ENCODE results near the gene GARNL3.

DNA sequence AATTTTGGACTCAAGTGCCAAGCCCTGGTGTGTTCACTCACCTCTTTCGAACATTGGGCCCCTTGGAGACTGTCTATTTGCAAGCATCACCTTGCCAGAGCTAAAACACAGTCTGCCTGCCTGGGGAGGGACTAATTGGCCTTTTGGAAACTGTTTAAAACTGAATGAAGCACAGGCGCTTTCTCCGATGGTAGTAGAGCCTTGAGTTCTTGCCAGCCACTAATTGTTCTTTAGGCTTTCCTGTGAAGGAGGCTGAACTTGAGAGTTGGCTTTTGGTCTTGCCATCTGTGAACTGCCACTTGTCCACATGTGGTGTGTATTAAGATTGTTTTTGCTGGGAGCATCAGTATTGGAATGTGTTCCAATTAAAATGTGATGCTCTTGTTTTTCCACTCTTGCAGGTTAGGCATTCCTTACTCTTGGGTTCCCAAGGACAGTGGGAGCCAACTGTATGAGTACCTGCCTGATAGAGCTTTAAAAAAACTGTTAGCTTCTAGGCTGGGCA is 26.0 kb downstream of the GARNL3 start:
- TF ChIP-seq, protein P1, sequence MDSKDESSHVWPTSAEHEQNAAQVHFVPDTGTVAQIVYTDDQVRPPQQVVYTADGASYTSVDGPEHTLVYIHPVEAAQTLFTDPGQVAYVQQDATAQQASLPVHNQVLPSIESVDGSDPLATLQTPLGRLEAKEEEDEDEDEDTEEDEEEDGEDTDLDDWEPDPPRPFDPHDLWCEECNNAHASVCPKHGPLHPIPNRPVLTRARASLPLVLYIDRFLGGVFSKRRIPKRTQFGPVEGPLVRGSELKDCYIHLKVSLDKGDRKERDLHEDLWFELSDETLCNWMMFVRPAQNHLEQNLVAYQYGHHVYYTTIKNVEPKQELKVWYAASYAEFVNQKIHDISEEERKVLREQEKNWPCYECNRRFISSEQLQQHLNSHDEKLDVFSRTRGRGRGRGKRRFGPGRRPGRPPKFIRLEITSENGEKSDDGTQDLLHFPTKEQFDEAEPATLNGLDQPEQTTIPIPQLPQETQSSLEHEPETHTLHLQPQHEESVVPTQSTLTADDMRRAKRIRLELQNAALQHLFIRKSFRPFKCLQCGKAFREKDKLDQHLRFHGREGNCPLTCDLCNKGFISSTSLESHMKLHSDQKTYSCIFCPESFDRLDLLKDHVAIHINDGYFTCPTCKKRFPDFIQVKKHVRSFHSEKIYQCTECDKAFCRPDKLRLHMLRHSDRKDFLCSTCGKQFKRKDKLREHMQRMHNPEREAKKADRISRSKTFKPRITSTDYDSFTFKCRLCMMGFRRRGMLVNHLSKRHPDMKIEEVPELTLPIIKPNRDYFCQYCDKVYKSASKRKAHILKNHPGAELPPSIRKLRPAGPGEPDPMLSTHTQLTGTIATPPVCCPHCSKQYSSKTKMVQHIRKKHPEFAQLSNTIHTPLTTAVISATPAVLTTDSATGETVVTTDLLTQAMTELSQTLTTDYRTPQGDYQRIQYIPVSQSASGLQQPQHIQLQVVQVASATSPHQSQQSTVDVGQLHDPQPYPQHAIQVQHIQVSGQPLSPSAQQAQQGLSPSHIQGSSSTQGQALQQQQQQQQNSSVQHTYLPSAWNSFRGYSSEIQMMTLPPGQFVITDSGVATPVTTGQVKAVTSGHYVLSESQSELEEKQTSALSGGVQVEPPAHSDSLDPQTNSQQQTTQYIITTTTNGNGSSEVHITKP (tag by site-specific recombination; IDR thresholded peaks at IDR 0.05): no peak
- TF ChIP-seq, protein P2, sequence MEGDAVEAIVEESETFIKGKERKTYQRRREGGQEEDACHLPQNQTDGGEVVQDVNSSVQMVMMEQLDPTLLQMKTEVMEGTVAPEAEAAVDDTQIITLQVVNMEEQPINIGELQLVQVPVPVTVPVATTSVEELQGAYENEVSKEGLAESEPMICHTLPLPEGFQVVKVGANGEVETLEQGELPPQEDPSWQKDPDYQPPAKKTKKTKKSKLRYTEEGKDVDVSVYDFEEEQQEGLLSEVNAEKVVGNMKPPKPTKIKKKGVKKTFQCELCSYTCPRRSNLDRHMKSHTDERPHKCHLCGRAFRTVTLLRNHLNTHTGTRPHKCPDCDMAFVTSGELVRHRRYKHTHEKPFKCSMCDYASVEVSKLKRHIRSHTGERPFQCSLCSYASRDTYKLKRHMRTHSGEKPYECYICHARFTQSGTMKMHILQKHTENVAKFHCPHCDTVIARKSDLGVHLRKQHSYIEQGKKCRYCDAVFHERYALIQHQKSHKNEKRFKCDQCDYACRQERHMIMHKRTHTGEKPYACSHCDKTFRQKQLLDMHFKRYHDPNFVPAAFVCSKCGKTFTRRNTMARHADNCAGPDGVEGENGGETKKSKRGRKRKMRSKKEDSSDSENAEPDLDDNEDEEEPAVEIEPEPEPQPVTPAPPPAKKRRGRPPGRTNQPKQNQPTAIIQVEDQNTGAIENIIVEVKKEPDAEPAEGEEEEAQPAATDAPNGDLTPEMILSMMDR (tag by site-specific recombination; IDR thresholded peaks at IDR 0.05): no peak
- TF ChIP-seq ZBTB20 (tag by site-specific recombination; IDR thresholded peaks at IDR 0.05): no peak
- no peak for TF ChIP-seq ZSCAN23 (tag by site-specific recombination; IDR thresholded peaks at IDR 0.05)
- no peak for TF ChIP-seq PRDM1 (tag by site-specific recombination; IDR thresholded peaks at IDR 0.05)
- TF ChIP-seq ZNF423 (tag by site-specific recombination; IDR thresholded peaks at IDR 0.05): no peak
- TF ChIP-seq TRIM28 (IDR thresholded peaks at IDR 0.05; ENCODE audit: borderline replicate concordance, low read length): no peak
- no peak for TF ChIP-seq ZNF274 (IDR thresholded peaks at IDR 0.05; ENCODE audit: low read length)
- no peak for TF ChIP-seq ZNF274 (tag by site-specific recombination; IDR thresholded peaks at IDR 0.05; ENCODE audit: borderline replicate concordance)
- TF ChIP-seq ZNF596 (tag by site-specific recombination; IDR thresholded peaks at IDR 0.05): no peak
- TF ChIP-seq, protein P3, sequence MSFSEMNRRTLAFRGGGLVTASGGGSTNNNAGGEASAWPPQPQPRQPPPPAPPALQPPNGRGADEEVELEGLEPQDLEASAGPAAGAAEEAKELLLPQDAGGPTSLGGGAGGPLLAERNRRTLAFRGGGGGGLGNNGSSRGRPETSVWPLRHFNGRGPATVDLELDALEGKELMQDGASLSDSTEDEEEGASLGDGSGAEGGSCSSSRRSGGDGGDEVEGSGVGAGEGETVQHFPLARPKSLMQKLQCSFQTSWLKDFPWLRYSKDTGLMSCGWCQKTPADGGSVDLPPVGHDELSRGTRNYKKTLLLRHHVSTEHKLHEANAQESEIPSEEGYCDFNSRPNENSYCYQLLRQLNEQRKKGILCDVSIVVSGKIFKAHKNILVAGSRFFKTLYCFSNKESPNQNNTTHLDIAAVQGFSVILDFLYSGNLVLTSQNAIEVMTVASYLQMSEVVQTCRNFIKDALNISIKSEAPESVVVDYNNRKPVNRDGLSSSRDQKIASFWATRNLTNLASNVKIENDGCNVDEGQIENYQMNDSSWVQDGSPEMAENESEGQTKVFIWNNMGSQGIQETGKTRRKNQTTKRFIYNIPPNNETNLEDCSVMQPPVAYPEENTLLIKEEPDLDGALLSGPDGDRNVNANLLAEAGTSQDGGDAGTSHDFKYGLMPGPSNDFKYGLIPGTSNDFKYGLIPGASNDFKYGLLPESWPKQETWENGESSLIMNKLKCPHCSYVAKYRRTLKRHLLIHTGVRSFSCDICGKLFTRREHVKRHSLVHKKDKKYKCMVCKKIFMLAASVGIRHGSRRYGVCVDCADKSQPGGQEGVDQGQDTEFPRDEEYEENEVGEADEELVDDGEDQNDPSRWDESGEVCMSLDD (tag by site-specific recombination; IDR thresholded peaks at IDR 0.05): no peak
- TF ChIP-seq MYNN (tag by site-specific recombination; IDR thresholded peaks at IDR 0.05; ENCODE audit: borderline replicate concordance): no peak
